VCaP (cell line): ENCODE results near the gene SOBP.

Experiments used
- H3K27ac ChIP-seq: fragments of 450-650 bp; 2 replicates; pipeline ENCODE4 v1.5.1; 2017
- TF ChIP-seq, protein P1 (sequence below): fragments of 450-650 bp; conservative IDR thresholded peaks from 2 replicates; pipeline ENCODE4 v1.5.1; 2017; ENCODE audit warnings: mild to moderate bottlenecking, moderate library complexity

SOBP gene

GRCh38 chr6:107662333-107662732, 172.4 kb downstream of the SOBP start:
- TF ChIP-seq, protein P1, sequence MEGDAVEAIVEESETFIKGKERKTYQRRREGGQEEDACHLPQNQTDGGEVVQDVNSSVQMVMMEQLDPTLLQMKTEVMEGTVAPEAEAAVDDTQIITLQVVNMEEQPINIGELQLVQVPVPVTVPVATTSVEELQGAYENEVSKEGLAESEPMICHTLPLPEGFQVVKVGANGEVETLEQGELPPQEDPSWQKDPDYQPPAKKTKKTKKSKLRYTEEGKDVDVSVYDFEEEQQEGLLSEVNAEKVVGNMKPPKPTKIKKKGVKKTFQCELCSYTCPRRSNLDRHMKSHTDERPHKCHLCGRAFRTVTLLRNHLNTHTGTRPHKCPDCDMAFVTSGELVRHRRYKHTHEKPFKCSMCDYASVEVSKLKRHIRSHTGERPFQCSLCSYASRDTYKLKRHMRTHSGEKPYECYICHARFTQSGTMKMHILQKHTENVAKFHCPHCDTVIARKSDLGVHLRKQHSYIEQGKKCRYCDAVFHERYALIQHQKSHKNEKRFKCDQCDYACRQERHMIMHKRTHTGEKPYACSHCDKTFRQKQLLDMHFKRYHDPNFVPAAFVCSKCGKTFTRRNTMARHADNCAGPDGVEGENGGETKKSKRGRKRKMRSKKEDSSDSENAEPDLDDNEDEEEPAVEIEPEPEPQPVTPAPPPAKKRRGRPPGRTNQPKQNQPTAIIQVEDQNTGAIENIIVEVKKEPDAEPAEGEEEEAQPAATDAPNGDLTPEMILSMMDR: no peak
- H3K27ac ChIP-seq: no peak overlapping the region

- no peak overlapping the region for H3K27ac ChIP-seq
- TF ChIP-seq, protein P1: no peak
These were observed 173.4 kb downstream of the SOBP start for GRCh38 chr6:107663308-107663707.

GRCh38 chr6:107665382-107665781, 175.5 kb downstream of the SOBP start:
- TF ChIP-seq, protein P1: no peak

DNA sequence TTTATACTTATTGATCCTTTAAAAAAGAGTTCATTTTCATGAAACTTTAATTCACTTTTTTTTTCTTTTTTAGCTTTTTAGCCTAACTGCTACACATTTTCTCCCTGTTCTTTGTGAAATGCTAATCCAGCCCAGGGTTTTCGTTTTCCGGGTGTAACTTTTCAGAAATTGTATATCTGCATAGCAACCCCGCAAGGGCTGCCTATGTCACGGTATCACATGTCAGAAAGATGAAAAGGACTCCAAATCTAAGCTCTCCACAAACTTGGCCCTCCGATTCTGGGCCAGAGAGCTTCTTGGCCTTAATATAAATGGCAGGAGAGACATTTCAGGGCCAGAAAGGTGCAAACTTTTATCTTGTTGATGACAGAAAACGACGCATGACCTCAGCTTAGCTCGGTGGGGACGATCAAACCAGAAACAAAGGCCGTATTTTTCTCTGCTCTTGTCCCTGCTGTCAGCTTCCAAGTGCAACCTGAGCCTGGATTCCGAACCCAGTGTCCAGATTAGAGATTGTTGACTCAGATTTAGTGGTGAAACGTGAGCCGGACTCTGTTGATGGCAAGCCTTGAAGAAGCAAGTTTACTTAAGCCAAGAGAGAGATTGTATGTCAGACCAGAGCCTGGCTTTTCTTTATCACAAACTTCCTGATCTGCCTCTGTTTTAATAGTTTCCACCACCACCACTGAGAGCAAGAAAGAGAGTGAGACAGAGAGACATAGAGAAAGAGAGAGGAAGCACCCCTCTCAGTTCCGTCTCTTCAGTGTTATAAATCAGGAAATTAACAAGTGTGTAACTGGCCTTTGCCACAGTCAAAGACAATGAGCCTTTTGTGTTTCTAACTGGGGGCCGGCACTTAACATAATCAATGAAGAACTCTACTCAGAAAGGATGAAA, 176.4 kb downstream of the SOBP start:
- TF ChIP-seq, protein P1: no peak
- peak overlapping the region; percentile 68 for H3K27ac ChIP-seq

More at GRCh38 chr6:107665382-107665781, 175.5 kb downstream of the SOBP start:
- peak overlapping the region; percentile 68; the same call in 1 of the 2 replicates for H3K27ac ChIP-seq

GRCh38 chr6:107666981-107667601, 177.2 kb downstream of the SOBP start:
- H3K27ac ChIP-seq: peak overlapping the region; percentile 68
- TF ChIP-seq, protein P1: no peak

DNA sequence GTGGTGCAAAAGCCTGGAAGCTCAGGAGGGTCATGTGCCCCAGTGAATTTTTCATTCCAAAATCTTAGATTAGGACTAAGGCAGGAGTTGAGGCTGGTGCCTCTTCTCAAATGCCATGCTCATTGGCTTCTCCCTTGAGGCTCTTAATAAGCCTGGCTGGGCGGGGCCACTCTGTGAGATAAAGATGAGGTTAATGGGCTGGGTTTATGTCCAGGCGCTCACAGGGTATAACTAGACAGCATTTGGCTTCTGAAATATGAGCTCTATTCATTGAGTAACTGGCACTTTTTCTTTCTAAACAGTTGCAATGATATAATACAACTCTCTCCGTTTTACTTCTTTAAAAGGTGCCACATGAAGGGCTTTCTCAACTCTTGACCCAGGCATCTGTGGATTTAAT, 177.9 kb downstream of the SOBP start:
- TF ChIP-seq, protein P1: no peak
- H3K27ac ChIP-seq: no peak overlapping the region

DNA sequence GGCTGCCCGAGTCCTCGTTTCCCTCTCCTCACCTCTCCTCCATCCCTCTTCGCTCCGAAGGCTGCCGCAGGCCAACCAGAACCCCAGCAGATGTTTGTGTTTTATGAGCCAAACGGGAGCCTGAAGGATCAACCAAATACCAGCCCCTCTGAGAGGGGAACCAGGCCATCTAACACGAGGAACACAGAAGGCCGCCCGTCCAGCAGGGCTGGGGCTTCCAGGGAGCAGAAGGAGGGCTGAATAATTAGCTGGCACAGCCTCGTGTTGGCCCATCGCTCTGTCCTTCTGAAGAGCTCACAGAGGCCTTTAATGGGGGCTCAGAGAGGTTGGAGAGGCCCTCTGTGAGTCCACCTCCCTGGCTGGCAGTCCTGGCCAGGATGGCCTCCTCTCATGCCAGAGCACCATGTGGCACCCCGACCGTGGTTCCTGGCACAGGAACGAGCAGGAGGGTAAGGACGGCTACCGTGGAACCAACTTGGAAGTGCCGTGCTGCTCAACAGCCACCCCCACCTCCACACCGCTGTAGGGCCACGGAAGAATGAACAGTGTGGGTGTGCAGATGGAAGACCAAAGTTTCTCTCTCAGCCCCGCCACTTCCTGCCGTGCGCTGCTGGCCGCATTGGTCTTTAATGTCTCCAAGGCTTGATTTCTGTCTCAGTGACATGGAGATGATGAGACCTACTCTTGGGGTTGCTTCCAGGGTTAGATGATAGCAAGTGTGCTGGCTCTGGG, 179.0 kb downstream of the SOBP start:
- TF ChIP-seq, protein P1: no peak
- no peak overlapping the region for H3K27ac ChIP-seq
